Activated CD8-positive, alpha-beta memory T cell treated with anti-CD3 and anti-CD28 coated beads, Interleukin-2, amount 10 ng/mL, durations not matched to agents 7 days and 5 days (primary cell): ENCODE measurements around the gene FCER1G. TPM values are rescaled to one million over a fixed set of nuclear protein-coding genes. Genes with fewer than 3 reads are reported as not detected.

ENCODE experiments used
- ATAC-seq: fragments of 150-1000 bp; cut with Tn5 transposase; one replicate; pipeline ENCODE4 v1.10.0; 2021; ENCODE audit warnings: moderate library complexity
- CTCF ChIA-PET: fragments of 350-600 bp; sonication (Branson Sonifier 250); formaldehyde crosslinking; loops from one replicate; lab custom pipeline; 2021; ENCODE audit warnings: antibody characterized with exemption; lab: Charles Lee
- DNase-seq: peaks from one replicate; pipeline ENCODE4 v3.0.0-alpha.2; 2020
- H3K27ac Mint-ChIP-seq: one replicate; pipeline ENCODE4 v1.8.0; 2021; ENCODE audit warnings: mild to moderate bottlenecking, mixed read lengths
- H3K27me3 Mint-ChIP-seq: one replicate; pipeline ENCODE4 v1.8.0; 2021; ENCODE audit warnings: mixed read lengths
- H3K36me3 Mint-ChIP-seq: one replicate; pipeline ENCODE4 v1.8.0; 2021; ENCODE audit warnings: mild to moderate bottlenecking, mixed read lengths
- H3K4me1 Mint-ChIP-seq: one replicate; pipeline ENCODE4 v1.8.0; 2021; ENCODE audit warnings: mixed read lengths
- H3K4me3 Mint-ChIP-seq: one replicate; pipeline ENCODE4 v1.8.0; 2021; ENCODE audit warnings: mild to moderate bottlenecking, moderate library complexity, mixed read lengths
- H3K9me3 Mint-ChIP-seq: one replicate; pipeline ENCODE4 v1.8.0; 2022; ENCODE audit warnings: low read depth, mixed read lengths
- total RNA-seq, 2 experiments: library from RNA; stranded (reverse); gene quantifications; one replicate each; pipeline ENCODE4 v1.2.3, GENCODE V29; 2021

FCER1G gene
- total RNA-seq, 2 experiments from 2014 or later = 1.1 to 5.8 TPM

DNA sequence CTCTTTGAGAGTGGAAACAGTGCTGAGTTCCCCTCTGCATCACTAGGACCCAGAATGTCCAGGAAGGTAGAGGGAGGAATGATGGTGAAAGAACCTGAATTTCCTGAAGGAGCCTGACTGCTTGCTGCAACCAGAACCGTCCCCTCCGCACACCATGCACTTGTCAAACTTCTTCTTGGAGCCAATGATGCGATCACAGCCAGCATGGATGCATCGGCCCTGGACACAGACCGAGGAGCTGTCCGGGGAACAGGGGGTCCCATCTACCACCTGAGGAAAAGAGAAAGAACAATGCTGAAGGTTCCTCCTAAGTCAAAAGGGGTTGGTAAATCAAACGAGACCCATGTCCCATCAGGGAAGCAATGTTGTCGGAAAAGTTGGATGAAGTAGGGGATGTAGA, 23.1 kb upstream of the FCER1G start:
- H3K27ac Mint-ChIP-seq = peak overlapping the region; percentile 19
- CTCF ChIA-PET = interaction anchor here (0.7 to 7.0 kb wide), 20 partner anchors 10 to 448 kb away, joined by 3 to 77 read pairs (median 7); partner anchors contain the start of genes B4GALT3, NDUFS2, PPOX and TOMM40L
- DNase-seq (no peak), ATAC-seq (no peak)
- no peak overlapping the region for H3K4me3 Mint-ChIP-seq
- peaks cover 1% of the 10 kb centered on the region for H3K36me3 Mint-ChIP-seq
- H3K9me3 Mint-ChIP-seq = no peaks in the 10 kb centered on the region
- H3K27me3 Mint-ChIP-seq = no peaks in the 10 kb centered on the region
- peaks cover 46% of the 10 kb centered on the region for H3K4me1 Mint-ChIP-seq

DNA sequence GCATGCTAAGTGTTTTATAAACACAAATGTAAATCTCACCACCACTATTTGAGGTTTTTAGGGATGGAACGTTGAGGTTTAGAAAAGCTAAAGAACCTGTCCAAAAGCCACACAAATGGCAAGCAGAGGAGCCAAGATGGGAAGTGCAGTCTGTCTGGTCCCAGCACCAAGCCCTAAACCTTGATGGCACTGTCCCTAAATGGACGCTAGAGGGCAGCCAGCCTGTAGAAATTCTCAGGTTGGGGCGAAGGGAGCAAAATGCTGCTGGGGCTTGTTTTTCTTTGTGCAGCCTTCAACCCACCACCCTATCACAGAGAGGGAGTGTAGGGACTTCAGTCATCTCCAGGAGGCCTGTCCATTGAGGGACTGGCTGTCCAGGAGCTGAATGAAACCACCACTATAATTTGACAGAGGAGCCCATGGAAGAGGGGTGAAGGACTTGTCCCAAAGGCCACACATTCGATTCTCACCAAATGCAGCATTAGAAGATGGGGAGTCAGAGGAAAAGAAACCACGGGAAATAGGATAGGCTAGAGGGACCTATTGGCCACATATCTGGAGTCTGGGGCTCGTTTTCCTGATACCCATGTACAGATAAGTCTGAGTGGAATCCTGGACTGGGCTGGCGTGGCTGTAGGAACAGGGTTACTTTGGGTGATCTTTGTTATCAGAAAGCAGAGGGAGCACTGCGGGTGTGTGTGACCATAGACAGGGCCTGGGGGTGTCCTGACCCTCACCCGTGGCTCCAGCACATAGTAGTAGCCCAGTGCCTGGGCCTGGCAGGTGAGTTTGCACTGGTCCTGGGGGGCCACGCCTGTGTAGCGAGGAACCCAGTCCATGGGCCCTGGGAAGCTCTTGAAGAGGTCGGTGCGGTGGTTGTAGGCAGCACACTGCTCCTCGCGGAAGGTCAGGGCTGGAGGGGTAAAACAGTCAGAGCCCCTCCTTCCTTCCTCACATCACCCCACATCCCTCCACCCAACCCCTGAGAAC, 22.3 kb upstream of the FCER1G start:
- Mint-ChIP-seq H3K36me3 (peaks cover 1% of the 10 kb centered on the region), H3K27me3 (no peaks in the 10 kb centered on the region), H3K4me1 (peaks cover 42% of the 10 kb centered on the region), H3K27ac (peak overlapping the region; percentile 83), H3K9me3 (no peaks in the 10 kb centered on the region), H3K4me3 (no peak overlapping the region)
- DNase-seq (peak; percentile 82), ATAC-seq (peak; percentile 94)
- CTCF ChIA-PET = interaction anchor here (0.7 to 7.0 kb wide), 21 partner anchors 11 to 449 kb away, joined by 3 to 77 read pairs (median 4); partner anchors contain the start of genes B4GALT3, NDUFS2, PPOX and TOMM40L

DNA sequence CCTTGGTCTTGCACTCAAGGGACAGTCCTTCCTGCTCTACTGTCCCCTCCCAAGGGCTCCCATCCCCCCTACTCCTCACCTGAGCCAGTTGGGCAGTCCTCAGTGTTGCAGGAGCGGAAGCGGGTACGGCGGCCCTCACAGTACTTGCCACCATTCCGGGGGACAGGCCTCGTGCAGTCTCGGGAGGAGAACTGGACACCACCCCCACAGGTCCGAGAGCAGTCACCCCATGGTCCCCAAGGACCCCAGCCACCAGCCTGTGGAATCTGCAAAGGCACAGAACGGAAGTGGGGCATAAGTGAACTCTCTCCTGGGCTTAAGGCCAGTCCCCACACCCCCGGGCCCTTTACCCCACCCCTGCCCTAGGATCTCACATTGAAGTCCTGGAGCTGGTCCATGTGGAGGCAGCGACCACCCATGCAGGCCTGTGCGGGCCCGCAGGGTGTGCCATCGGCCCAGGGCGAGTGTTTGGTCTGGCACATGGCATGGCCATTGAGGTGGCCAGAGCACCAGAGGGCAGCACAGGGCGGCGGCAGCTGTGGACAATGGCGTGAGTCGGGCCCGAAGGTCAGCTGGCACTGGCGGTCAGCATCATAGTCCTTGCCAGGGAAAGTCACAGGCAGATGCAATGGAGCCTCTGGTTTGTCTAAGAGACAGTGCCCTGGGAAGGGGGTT, 21.4 kb upstream of the FCER1G start:
- H3K27me3 Mint-ChIP-seq = no peaks in the 10 kb centered on the region
- H3K27ac Mint-ChIP-seq = no peak overlapping the region
- ATAC-seq = no peak
- H3K4me3 Mint-ChIP-seq = no peak overlapping the region
- no peak for DNase-seq
- CTCF ChIA-PET = interaction anchor here (0.9 to 7.0 kb wide), 10 partner anchors 7 to 198 kb away, joined by 3 to 77 read pairs (median 12); partner anchors contain the start of genes NDUFS2, PPOX and TOMM40L
- H3K9me3 Mint-ChIP-seq = no peaks in the 10 kb centered on the region
- peaks cover 38% of the 10 kb centered on the region for H3K4me1 Mint-ChIP-seq
- H3K36me3 Mint-ChIP-seq = no peaks in the 10 kb centered on the region

DNA sequence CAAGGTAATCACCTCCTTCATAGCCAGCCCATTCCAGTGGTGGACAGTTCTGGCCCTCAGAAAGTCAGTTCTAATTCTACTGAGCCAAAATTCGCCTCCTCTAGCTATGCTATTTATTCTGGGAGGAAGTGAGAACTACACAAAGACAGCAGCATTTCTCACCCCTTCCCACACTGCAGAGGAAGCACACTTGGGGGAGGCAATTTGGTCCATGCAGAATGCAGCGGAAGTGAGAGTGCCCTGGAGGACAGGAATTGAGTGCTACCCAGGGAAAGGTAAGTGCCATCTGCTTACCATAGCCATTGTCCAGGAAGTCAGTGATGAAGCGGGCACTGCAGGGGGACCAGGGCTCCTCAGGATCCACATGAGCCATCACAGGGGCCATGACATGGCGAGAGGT, 19.9 kb upstream of the FCER1G start:
- Mint-ChIP-seq H3K27me3 (no peaks in the 10 kb centered on the region), H3K36me3 (no peaks in the 10 kb centered on the region), H3K4me3 (no peak overlapping the region), H3K4me1 (peaks cover 43% of the 10 kb centered on the region), H3K9me3 (no peaks in the 10 kb centered on the region), H3K27ac (peak overlapping the region; percentile 61)
- DNase-seq (no peak), ATAC-seq (no peak)
- CTCF ChIA-PET = interaction anchor here (1.5 to 7.0 kb wide), 5 partner anchors 8 to 187 kb away, joined by 5 to 77 read pairs (median 23); partner anchors contain the start of genes NDUFS2 and TOMM40L

DNA sequence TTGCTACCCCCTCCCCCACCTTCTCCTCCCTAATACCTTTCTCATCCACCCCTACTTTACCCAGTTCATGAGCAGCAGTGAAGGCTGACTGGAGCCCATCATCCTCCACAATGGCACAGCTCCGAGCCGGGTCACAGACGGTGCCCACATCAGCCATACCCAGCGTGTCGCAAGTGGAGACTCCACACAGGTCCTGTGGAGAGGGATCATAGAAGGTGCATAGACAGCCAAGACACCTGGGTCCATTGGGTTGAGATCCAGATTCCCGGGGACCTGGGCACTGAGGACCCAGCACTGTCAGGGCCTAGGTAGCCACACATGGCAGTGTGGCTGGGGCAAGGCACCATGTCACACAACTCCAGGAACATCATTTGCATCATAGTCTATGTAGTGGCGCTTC, 19.0 kb upstream of the FCER1G start:
- no peaks in the 10 kb centered on the region for H3K36me3 Mint-ChIP-seq
- H3K4me1 Mint-ChIP-seq = peaks cover 52% of the 10 kb centered on the region
- no peaks in the 10 kb centered on the region for H3K9me3 Mint-ChIP-seq
- H3K27me3 Mint-ChIP-seq = no peaks in the 10 kb centered on the region
- ATAC-seq = no peak
- no peak overlapping the region for H3K27ac Mint-ChIP-seq
- CTCF ChIA-PET = interaction anchor here (7.0 kb wide), 1 partner anchor 7 kb away, joined by 58 read pairs; the partner anchor contains the start of gene NDUFS2
- H3K4me3 Mint-ChIP-seq = no peak overlapping the region
- no peak for DNase-seq

DNA sequence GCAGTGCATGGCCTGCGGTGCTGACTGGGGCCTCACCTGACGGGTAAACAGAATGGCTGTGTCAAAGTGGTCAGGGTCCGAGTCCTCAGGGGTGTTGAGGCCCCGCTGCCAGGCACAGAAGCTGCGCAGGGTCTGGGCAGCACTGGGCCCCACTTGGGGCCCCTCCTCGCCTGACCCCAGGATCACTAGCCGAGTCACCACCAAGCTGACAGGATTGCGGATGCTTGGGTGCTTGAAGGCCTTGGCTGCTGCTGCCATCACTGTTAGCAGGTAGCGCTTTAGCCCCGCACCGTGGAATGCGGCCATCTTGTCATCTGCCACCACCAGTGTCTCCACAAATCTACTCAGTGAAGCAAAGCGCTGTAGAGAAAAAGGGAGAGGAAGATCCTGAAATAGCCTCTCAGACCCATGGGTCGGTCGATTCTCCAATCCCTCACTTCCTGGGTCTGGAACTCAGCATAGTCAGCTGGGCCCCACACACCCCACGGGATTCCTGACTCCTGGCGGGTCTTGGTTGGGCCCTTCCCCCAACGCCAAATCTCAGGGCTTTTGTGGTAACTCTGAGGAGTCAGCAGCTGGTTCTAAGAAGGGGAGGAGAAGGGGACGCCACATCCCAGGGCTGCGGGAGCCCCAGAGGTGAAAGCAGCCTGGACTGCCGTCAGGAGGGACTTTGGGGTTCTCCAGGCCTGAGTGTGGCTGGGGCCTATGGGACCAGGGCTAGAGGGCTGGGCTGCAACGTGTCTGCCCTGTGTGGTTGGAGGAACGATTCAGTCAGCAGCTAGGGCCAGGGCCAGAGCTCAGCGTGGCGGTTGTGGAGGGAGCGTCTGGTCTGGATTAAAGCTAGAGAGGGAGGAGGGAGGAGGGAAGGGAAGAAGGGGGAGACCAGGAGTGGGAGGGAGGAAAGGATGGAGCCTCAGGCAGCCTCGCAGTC, 18.3 kb upstream of the FCER1G start:
- no peaks in the 10 kb centered on the region for H3K27me3 Mint-ChIP-seq
- CTCF ChIA-PET = interaction anchor here (2.3 kb wide), 1 partner anchor 29 kb away, joined by 6 read pairs; the partner anchor contains the start of gene TOMM40L
- no peak overlapping the region for H3K4me3 Mint-ChIP-seq
- no peak for DNase-seq
- ATAC-seq = no peak
- no peaks in the 10 kb centered on the region for H3K9me3 Mint-ChIP-seq
- H3K4me1 Mint-ChIP-seq = peaks cover 59% of the 10 kb centered on the region
- H3K27ac Mint-ChIP-seq = no peak overlapping the region
- no peaks in the 10 kb centered on the region for H3K36me3 Mint-ChIP-seq

DNA sequence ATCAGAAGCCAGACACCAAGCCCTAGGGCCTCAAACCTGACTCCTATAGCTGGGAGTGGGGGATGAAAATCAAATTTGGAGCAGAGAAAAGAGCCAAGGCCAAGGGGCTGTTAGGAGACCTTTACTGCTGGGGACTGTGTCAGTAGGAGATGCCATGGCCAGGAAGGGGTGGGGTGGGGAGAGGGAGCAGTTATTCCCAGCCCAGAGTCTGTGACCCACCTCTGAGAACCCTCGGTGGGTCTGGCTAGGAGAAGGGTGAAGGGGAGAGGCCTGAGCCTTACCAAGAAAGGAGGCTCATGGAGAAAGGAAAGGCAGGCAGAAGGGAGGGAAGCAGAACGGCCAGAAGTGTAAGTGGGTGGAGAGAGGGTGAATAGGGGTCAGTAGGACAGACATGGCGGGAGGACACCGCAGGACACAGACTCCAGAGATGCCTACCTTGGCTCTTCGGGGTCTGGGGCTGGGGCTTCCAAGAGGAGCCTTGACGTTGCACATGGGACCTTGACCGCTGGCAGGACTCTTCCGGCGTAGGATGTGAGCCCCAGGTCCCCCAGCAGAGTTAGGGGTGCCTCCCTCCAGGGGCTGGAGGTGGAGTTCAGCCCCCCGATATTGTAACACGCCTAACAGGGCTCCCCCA, 17.4 kb upstream of the FCER1G start:
- Mint-ChIP-seq H3K27me3 (no peaks in the 10 kb centered on the region), H3K4me3 (no peak overlapping the region), H3K27ac (no peak overlapping the region), H3K4me1 (peaks cover 53% of the 10 kb centered on the region), H3K36me3 (peaks cover 2% of the 10 kb centered on the region), H3K9me3 (no peaks in the 10 kb centered on the region)
- DNase-seq (no peak), ATAC-seq (no peak)
- CTCF ChIA-PET = interaction anchor here (1.0 to 2.3 kb wide), 2 partner anchors 28 to 32 kb away, joined by 3 to 6 read pairs; partner anchors contain the start of genes PPOX and TOMM40L

DNA sequence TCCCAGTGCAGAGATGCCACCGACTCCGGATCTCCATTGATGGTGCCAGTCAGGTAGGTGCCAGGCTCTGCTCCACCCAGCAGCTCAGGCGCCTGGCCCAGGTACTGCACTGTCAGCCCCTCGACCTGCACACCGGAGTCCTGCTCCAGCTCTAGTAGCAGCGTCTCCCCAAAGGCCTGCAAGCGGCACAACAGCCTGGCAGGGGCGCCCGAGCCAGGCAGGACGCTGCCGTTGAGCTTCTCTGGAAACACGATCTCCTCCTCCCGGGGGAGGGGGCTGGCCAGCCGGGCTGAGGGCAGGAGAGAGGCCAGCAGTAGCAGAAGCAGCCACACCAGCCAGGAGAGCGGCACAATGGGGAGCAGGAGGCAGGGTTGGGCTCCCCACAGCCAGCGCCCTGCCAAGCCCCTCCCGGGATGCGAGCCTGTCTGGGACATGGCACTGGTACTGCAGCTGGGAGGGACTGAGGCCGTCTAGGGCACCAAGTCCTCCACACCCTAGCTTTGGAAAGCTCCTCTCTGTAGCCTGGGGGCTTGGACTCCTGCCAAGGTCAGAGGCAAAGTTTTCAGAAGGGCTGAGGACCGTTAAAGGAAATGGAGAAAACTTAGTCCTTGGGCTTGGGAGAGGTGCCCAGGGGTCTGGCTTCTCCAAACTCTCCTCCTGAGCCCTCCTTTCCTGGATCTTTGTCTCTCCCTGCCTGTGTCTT, 16.8 kb upstream of the FCER1G start:
- Mint-ChIP-seq H3K4me1 (peaks cover 54% of the 10 kb centered on the region), H3K27me3 (no peaks in the 10 kb centered on the region), H3K4me3 (no peak overlapping the region), H3K36me3 (peaks cover 4% of the 10 kb centered on the region), H3K9me3 (no peaks in the 10 kb centered on the region), H3K27ac (no peak overlapping the region)
- ATAC-seq (no peak), DNase-seq (no peak)
- CTCF ChIA-PET = interaction anchor here (0.9 to 2.3 kb wide), 5 partner anchors 17 to 183 kb away, joined by 3 to 6 read pairs (median 3); partner anchors contain the start of genes PPOX and TOMM40L

DNA sequence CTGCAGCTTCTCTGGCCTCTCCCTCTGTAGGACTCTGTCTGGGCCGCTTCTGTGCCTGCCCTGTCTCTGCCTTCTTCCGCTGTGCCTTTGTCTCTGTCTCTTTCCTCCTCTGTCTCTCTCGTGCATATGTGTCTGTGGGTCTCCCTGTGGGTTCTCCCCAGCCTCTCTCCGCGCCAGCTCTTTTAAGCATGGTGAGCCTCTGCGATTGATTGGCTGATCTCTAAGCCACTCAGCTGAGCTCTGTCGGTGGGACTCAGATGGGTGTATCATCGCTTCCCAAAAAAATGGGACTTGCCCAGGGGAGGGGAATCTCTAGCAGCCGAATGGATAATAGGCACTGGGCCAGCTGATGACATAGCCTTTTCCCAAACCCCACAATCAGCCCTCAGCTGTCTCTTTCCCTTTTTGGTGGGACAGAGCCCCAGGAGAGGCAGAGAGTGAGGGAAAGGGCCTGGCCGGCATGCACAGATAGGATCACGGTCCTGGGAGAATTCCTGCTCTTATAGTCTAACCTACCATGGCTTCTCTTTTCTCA, 16.1 kb upstream of the FCER1G start, which contains the start of gene ADAMTS4:
Gene ADAMTS4 (minus strand): TSS at position 158 of the 535 bp plus-strand sequence. CDS start 427 bp downstream, outside the sequence.
- Mint-ChIP-seq H3K9me3 (no peaks in the 10 kb centered on the region), H3K27ac (peak within 1 kb of the TSS; percentile 95), H3K4me1 (peaks cover 60% of the 10 kb centered on the region), H3K36me3 (peaks cover 9% of the 10 kb centered on the region), H3K4me3 (no peak within 1 kb of the TSS), H3K27me3 (no peaks in the 10 kb centered on the region)
- DNase-seq (no peak), ATAC-seq (no peak)
- CTCF ChIA-PET = interaction anchor here (0.9 to 2.3 kb wide), 6 partner anchors 18 to 183 kb away, joined by 3 to 6 read pairs (median 3); partner anchors contain the start of genes PPOX and TOMM40L

DNA sequence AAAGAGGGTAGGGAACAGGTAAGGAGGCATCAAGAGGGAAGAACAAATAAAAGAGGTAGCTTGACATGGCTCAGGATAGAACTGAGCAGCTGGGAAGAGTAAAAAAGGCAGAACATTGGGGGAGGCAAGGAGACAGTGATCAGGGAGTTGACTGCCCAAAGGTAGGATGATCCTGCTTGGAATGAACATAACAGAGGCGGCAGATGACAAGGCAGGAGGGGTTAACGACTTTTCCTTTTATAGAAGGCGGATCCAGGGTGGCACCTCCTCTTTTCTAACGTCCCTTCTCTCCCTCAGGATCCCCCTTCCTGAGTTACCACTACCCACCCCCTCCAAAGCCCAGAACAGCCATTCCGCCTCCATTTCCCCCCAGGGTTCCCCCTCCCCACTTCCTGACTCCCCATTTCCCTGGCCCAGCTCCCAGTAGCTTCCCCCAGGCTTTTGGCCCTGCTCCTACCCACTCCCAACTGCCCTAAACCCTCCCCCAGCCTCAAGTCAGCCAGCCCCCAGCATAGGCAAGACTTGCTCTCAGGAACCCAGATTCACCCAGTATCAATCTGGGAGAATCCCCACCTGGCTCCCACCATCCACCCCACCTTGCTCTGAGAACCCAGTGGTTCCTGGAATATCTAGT, 15.5 kb upstream of the FCER1G start:
- H3K36me3 Mint-ChIP-seq = peaks cover 15% of the 10 kb centered on the region

More for the DNA sequence above, 15.5 kb upstream of the FCER1G start:
- Mint-ChIP-seq H3K4me3 (no peak overlapping the region), H3K9me3 (no peaks in the 10 kb centered on the region), H3K4me1 (peaks cover 64% of the 10 kb centered on the region), H3K27me3 (no peaks in the 10 kb centered on the region), H3K27ac (peak overlapping the region; percentile 95)
- CTCF ChIA-PET = interaction anchor here (1.0 to 3.9 kb wide), 4 partner anchors 14 to 107 kb away, joined by 3 to 14 read pairs (median 4); partner anchors contain the start of genes PPOX and TOMM40L
- ATAC-seq (no peak), DNase-seq (no peak)
